K562 (cell line): Measurements from ENCODE around the gene ARL13B.

Experiments
- CHD2 ChIP-seq: IDR thresholded peaks from 2 replicates; pipeline ENCODE4 v1.6.1; 2011; ENCODE audit warnings: low read depth, low read length
- MNT ChIP-seq, 2 experiments: fragments of 450-650 bp; conservative IDR thresholded peaks; 2 replicates each; pipeline ENCODE4 v1.6.1; 2017; ENCODE audit warnings: mild to moderate bottlenecking in 2 of 2, moderate library complexity in 2 of 2
- NCOA4 ChIP-seq: fragments of 450-650 bp; IDR thresholded peaks from 2 replicates; pipeline ENCODE4 v1.6.1; 2018; ENCODE audit warnings: mild to moderate bottlenecking; ENCODE audit not compliant: partially characterized antibody
- U2AF2 ChIP-seq: fragments of 200-400 bp; formaldehyde crosslinking; optimal IDR thresholded peaks from 2 replicates; pipeline ENCODE3; 2017; ENCODE audit warnings: low read depth, mild to moderate bottlenecking, low read length
- ZBTB49 ChIP-seq: sonication (generic); formaldehyde crosslinking; IDR thresholded peaks from 2 replicates; pipeline ENCODE4 v1.8.0; 2022; ENCODE audit warnings: missing genetic modification reagents, mild to moderate bottlenecking, borderline replicate concordance

- TF ChIP-seq MNT (conservative IDR thresholded peaks at IDR 0.05) (no peak), U2AF2 (no peak), NCOA4 (no peak), CHD2 (no peak), ZBTB49 (no peak)
Measured at GRCh38 chr3:94099311-94099710, 119.4 kb downstream of the ARL13B start.
